Cerebellar nuclear complex (tissue), 1 donor: ENCODE results near the gene RLIM.

ENCODE experiments used
- DNase-seq, 2 experiments: peaks; one replicate each; lab custom pipeline; 2025; lab: John Stamatoyannopoulos, UW

RLIM gene

DNA sequence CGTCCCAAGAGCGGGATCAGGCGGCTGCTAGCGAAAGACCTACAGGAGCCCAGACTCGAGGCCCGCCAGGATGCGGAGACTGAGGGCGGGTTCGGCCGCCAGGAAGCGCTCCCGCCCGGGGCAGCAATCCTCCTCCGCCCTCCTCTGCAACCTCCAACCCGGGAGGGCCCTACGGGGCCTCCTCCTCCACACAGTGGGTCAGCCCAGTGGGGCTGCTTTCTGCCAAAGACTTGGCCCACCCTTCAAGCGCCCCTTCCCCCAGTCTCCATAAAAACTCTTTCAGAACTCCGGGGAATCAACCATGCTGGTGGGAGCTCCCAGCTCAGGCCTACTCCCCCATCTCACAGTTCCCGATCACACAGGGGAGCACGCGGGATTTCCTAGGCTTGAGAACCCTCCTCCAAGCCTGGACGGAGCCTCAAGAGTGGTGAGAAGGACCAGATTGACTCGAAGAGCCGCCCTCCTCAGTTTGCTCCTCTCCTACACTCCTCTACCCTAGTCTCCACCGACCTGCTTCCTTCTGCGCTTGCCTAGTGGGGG is 77.5 kb downstream of the RLIM start:
- DNase-seq, result no peak

DNA sequence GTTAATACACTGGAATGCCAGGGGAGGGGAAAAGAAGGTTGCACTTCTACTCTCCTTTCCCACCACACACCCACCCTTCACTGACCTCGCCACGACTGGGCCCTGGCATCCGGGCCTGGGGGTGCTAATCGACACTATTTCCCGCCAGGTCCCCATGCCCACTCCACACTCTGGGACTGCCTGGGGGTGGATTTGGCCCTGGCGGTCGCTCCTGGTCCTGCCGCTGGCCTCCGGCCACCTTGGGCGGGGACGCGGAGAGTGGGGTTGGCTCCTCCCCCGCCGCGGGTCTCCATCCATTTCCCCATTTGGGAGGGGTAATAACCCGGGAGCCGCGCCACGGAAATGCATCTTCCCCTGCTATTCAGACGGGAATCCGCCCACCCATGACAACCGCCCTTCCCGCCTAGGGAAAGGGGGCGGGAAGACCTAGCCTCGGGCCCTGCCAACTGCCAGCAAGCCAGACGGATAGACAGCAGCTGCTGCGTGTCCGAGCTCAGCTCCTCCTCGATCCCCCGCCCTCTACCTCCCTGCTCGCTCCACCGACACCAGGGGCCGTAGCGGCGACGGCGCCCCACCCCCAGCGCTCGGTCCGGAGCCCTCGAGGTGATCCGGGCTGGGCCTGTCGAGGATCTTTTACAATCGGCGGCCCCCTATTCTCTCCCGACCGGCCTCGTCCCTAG is 78.1 kb downstream of the RLIM start:
- no peak for DNase-seq

DNA sequence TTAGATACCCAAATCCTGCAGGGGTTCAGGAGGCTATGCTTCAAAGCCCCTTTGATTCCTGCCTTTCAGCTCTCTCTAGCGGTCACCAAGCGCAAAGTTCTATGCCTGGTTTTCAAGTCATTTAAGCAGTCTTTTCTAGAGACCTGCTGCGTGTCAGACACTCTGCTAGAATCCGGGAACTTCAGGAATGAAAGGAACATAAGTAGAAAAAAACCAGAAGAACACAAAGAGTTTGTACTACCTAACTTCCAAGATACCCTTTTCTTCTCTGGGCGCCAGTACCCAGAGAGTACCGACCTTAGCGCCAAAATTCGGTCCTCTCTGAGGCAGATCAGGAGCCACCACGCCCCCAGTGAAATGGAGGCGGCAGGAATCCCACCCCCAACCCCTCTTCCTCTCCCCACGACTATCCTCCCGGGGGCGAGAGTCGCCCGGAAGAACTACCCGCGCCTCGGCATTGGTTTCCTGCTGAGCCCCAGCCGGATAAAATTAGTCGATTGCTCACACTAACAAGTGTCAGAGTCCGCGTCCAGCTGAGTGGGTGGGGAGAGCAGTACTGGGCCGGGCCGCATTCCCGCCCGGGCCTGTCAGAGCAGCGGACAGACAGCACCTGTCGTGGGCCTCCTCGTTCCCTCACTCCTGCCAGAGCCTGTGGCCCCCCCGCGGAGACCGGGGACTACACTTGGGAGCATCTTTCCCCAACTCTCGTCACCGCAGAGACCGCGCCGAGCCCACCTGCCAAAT is 78.8 kb downstream of the RLIM start:
- no peak for DNase-seq
